HL-60 (cell line): ENCODE data around the gene BCDIN3D.
"Not testable (repeated sequence)": the region's sequence is repeated elsewhere in the genome, so short reads cannot be mapped to it uniquely, and the experiment has no call there.

ENCODE experiments used
- DNase-seq, 2 experiments: peaks; one replicate each; pipeline ENCODE4 v3.0.0-alpha.2; 2010 to 2020; ENCODE audit warnings: low read depth in 1 of 2, low spot score in 1 of 2
- H3K27ac ChIP-seq: fragments of 250-450 bp; sonication (Bioruptor Pico); replicated peaks from 2 replicates; pipeline ENCODE4 v1.5.1; 2020; ENCODE audit warnings: mild to moderate bottlenecking, moderate library complexity
- H3K27me3 ChIP-seq: fragments of 250-450 bp; sonication (Bioruptor Pico); 2 replicates; pipeline ENCODE4 v1.5.1; 2021; ENCODE audit warnings: mild to moderate bottlenecking, moderate library complexity; ENCODE audit not compliant: insufficient read depth, poor library complexity, severe bottlenecking
- H3K4me3 ChIP-seq: replicated peaks from 2 replicates; pipeline ENCODE4 v1.5.1; 2011; ENCODE audit warnings: mild to moderate bottlenecking, control low read depth, low read length; ENCODE audit not compliant: insufficient read depth
- CTCF ChIP-seq: IDR thresholded peaks from one replicate; pipeline ENCODE4 v1.5.1; 2011; ENCODE audit warnings: low read length, control low read depth, inconsistent platforms; ENCODE audit not compliant: insufficient read depth
- GABPA ChIP-seq: IDR thresholded peaks from 2 replicates; pipeline ENCODE4 v1.6.1; 2012; ENCODE audit warnings: low read depth
- POLR2AphosphoS5 ChIP-seq: IDR thresholded peaks from 2 replicates; pipeline ENCODE4 v1.6.1; 2012; ENCODE audit warnings: low read depth
- REST ChIP-seq: IDR thresholded peaks from 2 replicates; pipeline ENCODE4 v1.6.1; 2012; ENCODE audit warnings: low read depth; ENCODE audit not compliant: insufficient replicate concordance
- SPI1 ChIP-seq: IDR thresholded peaks from 2 replicates; pipeline ENCODE4 v1.6.1; 2012; ENCODE audit warnings: low read depth, mild to moderate bottlenecking, borderline replicate concordance

The BCDIN3D gene

GRCh38 chr12:49872381-49872780 is 29.5 kb upstream of the BCDIN3D start:
- no peak for DNase-seq
- Histone ChIP-seq H3K27ac (no peak overlapping the region), H3K4me3 (no peak overlapping the region), H3K27me3 (no peaks in the 10 kb centered on the region)
- TF ChIP-seq REST: no peak
- TF ChIP-seq POLR2AphosphoS5: no peak
- TF ChIP-seq SPI1: no peak
- TF ChIP-seq CTCF: no peak
- TF ChIP-seq GABPA: no peak

GRCh38 chr12:49871811-49872251 is 28.9 kb upstream of the BCDIN3D start:
- H3K27ac ChIP-seq, H3K4me3 ChIP-seq, H3K27me3 ChIP-seq, DNase-seq: not testable (repeated sequence)

- H3K4me3 ChIP-seq: no peak overlapping the region
- no peak for TF ChIP-seq POLR2AphosphoS5
- TF ChIP-seq GABPA: no peak
- TF ChIP-seq REST: no peak
- TF ChIP-seq SPI1: no peak
- TF ChIP-seq CTCF: no peak
- no peaks in the 10 kb centered on the region for H3K27me3 ChIP-seq
- no peak overlapping the region for H3K27ac ChIP-seq
- no peak for DNase-seq
Measured at GRCh38 chr12:49871263-49871561, 28.3 kb upstream of the BCDIN3D start.

GRCh38 chr12:49870501-49871262 is 27.8 kb upstream of the BCDIN3D start:
- no peak overlapping the region for H3K4me3 ChIP-seq
- H3K27me3 ChIP-seq: no peaks in the 10 kb centered on the region
- TF ChIP-seq SPI1 (no peak), GABPA (no peak), CTCF (no peak), REST (no peak), POLR2AphosphoS5 (no peak)
- DNase-seq: no peak
- no peak overlapping the region for H3K27ac ChIP-seq
